H9 (cell line): ENCODE data around the gene EPM2A. TPM values are rescaled to one million over a fixed set of nuclear protein-coding genes. Genes with fewer than 3 reads are reported as not detected.

Experiments used
- DNase-seq: peaks from one replicate; pipeline ENCODE4 v3.0.0-alpha.2; 2017
- H2AFZ ChIP-seq: one replicate; pipeline ENCODE4 v1.6.1; 2013; ENCODE audit warnings: mild to moderate bottlenecking, low read length, control low read depth, moderate library complexity
- H2AK5ac ChIP-seq: 2 replicates; pipeline ENCODE4 v1.6.1; 2013; ENCODE audit warnings: low read length, control low read depth, mixed read lengths; ENCODE audit not compliant: insufficient read length
- H2BK120ac ChIP-seq: one replicate; pipeline ENCODE4 v1.6.1; 2013; ENCODE audit warnings: low read depth, mild to moderate bottlenecking, low read length, control low read depth, inconsistent platforms; ENCODE audit not compliant: poor library complexity, severe bottlenecking
- H2BK12ac ChIP-seq: 2 replicates; pipeline ENCODE4 v1.6.1; 2013; ENCODE audit warnings: low read length, control low read depth, mixed read lengths, low read depth; ENCODE audit not compliant: insufficient read length
- H2BK15ac ChIP-seq: 2 replicates; pipeline ENCODE4 v1.6.1; 2013; ENCODE audit warnings: low read depth, low read length, control low read depth
- H2BK20ac ChIP-seq: one replicate; pipeline ENCODE4 v1.6.1; 2013; ENCODE audit warnings: low read depth, mild to moderate bottlenecking, low read length, control low read depth, inconsistent platforms; ENCODE audit not compliant: poor library complexity, severe bottlenecking
- H2BK5ac ChIP-seq: 2 replicates; pipeline ENCODE4 v1.6.1; 2013; ENCODE audit warnings: low read length, control low read depth, mixed read lengths; ENCODE audit not compliant: insufficient read length
- H3K14ac ChIP-seq: 2 replicates; pipeline ENCODE4 v1.6.1; 2013; ENCODE audit warnings: low read length, control low read depth; ENCODE audit not compliant: insufficient read depth
- H3K18ac ChIP-seq: 2 replicates; pipeline ENCODE4 v1.6.1; 2013; ENCODE audit warnings: low read depth, mild to moderate bottlenecking, mixed read lengths, low read length, control low read depth; ENCODE audit not compliant: insufficient read length
- H3K23ac ChIP-seq: 2 replicates; pipeline ENCODE4 v1.6.1; 2013; ENCODE audit warnings: low read length, control low read depth, mixed read lengths, low read depth; ENCODE audit not compliant: insufficient read length
- H3K23me2 ChIP-seq: 2 replicates; pipeline ENCODE4 v1.6.1; 2013; ENCODE audit warnings: low read depth, mild to moderate bottlenecking, mixed read lengths, low read length, control low read depth; ENCODE audit not compliant: insufficient read length, poor library complexity, severe bottlenecking
- H3K27ac ChIP-seq: 2 replicates; pipeline ENCODE4 v1.5.1; 2013; ENCODE audit warnings: low read length, control low read depth, mixed read lengths, low read depth; ENCODE audit not compliant: insufficient read length
- H3K27me3 ChIP-seq: 2 replicates; pipeline ENCODE4 v1.6.1; 2013; ENCODE audit warnings: low read length, control low read depth, inconsistent platforms; ENCODE audit not compliant: insufficient read depth
- H3K4ac ChIP-seq: 2 replicates; pipeline ENCODE4 v1.6.1; 2013; ENCODE audit warnings: low read depth, mild to moderate bottlenecking, control low read depth, inconsistent platforms, low read length, moderate library complexity
- H3K4me1 ChIP-seq: 2 replicates; pipeline ENCODE4 v1.6.1; 2013; ENCODE audit warnings: low read length, control low read depth, inconsistent platforms; ENCODE audit not compliant: insufficient read depth
- H3K4me2 ChIP-seq: 2 replicates; pipeline ENCODE4 v1.6.1; 2013; ENCODE audit warnings: low read length, control low read depth, mixed read lengths; ENCODE audit not compliant: insufficient read length, insufficient read depth
- H3K56ac ChIP-seq: 2 replicates; pipeline ENCODE4 v1.6.1; 2013; ENCODE audit warnings: low read depth, mild to moderate bottlenecking, mixed read lengths, low read length, control low read depth; ENCODE audit not compliant: insufficient read length
- H3K79me1 ChIP-seq: 2 replicates; pipeline ENCODE4 v1.6.1; 2013; ENCODE audit warnings: low read depth, mild to moderate bottlenecking, moderate library complexity, low read length, control low read depth, inconsistent platforms; ENCODE audit not compliant: insufficient read depth, poor library complexity, severe bottlenecking
- H3K79me2 ChIP-seq: 2 replicates; pipeline ENCODE4 v1.6.1; 2013; ENCODE audit warnings: low read length, control low read depth, inconsistent platforms; ENCODE audit not compliant: insufficient read depth
- H3K9ac ChIP-seq: 2 replicates; pipeline ENCODE4 v1.6.1; 2013; ENCODE audit warnings: low read length, control low read depth, mixed read lengths; ENCODE audit not compliant: insufficient read length; ENCODE audit errors: extremely low read depth
- H3K9me3 ChIP-seq: one replicate; pipeline ENCODE4 v1.6.1; 2013; ENCODE audit warnings: low read depth, low read length, inconsistent platforms; ENCODE audit not compliant: control insufficient read depth
- H3T11ph ChIP-seq: one replicate; pipeline ENCODE4 v1.6.1; 2013; ENCODE audit warnings: mild to moderate bottlenecking, low read length, control low read depth, inconsistent platforms
- H4K20me1 ChIP-seq: one replicate; pipeline ENCODE4 v1.6.1; 2013; ENCODE audit not compliant: control insufficient read depth, insufficient read length, insufficient read depth
- H4K5ac ChIP-seq: 2 replicates; pipeline ENCODE4 v1.6.1; 2013; ENCODE audit warnings: low read depth, mild to moderate bottlenecking, mixed read lengths, low read length, control low read depth; ENCODE audit not compliant: insufficient read length
- H4K8ac ChIP-seq: replicated peaks from 2 replicates; pipeline ENCODE4 v1.6.1; 2013; ENCODE audit warnings: low read length, control low read depth, mixed read lengths, low read depth; ENCODE audit not compliant: insufficient read length
- H4K91ac ChIP-seq: 2 replicates; pipeline ENCODE4 v1.6.1; 2013; ENCODE audit warnings: low read depth, mild to moderate bottlenecking, moderate library complexity, mixed read lengths, low read length, control low read depth; ENCODE audit not compliant: insufficient read length
- H3K27ac Mint-ChIP-seq, 3 experiments: 2 replicates in 2 of 3; 3 replicates in 1 of 3; pipeline ENCODE4 v1.8.0; 2020 to 2021; ENCODE audit warnings: mixed read lengths in 3 of 3, mild to moderate bottlenecking in 1 of 3, moderate library complexity in 1 of 3
- H3K27me3 Mint-ChIP-seq: 2 replicates; pipeline ENCODE4 v1.8.0; 2021; ENCODE audit warnings: low read depth, mild to moderate bottlenecking, moderate library complexity, mixed read lengths
- H3K36me3 Mint-ChIP-seq, 3 experiments: 2 replicates in 2 of 3; 3 replicates in 1 of 3; pipeline ENCODE4 v1.8.0; 2020 to 2021; ENCODE audit warnings: low read depth in 3 of 3, mixed read lengths in 3 of 3; ENCODE audit not compliant: insufficient read depth in 1 of 3
- H3K4me1 Mint-ChIP-seq, 2 experiments: 2 replicates each; pipeline ENCODE4 v1.8.0; 2020; ENCODE audit warnings: mixed read lengths in 2 of 2
- H3K4me3 Mint-ChIP-seq, 2 experiments: 2 replicates in 1 of 2; 3 replicates in 1 of 2; pipeline ENCODE4 v1.8.0; 2020 to 2021; ENCODE audit warnings: mild to moderate bottlenecking in 2 of 2, mixed read lengths in 2 of 2, moderate library complexity in 1 of 2
- H3K9me3 Mint-ChIP-seq, 2 experiments: 2 replicates in 1 of 2; 3 replicates in 1 of 2; pipeline ENCODE4 v1.8.0; 2020; ENCODE audit warnings: mild to moderate bottlenecking in 2 of 2, mixed read lengths in 2 of 2, moderate library complexity in 1 of 2
- CTCF ChIP-seq: fragments of 200-600 bp; sonication (generic); conservative IDR thresholded peaks from 3 replicates; pipeline ENCODE4 v1.8.0; 2021; ENCODE audit warnings: antibody characterized with exemption, mild to moderate bottlenecking
- WGBS: extraction: QIAGEN DNeasy Blood & Tissue Kit; methylation state at CpG from one replicate; pipeline ENCODE4 v1.1.7; 2013; ENCODE audit warnings: missing lambda C conversion rate, low lambda C conversion rate, mixed read lengths; ENCODE audit not compliant: insufficient read length; ENCODE audit errors: extremely low coverage; 5-methylcytosine and 5-hydroxymethylcytosine counted together
- total RNA-seq: library from RNA; stranded (reverse); gene quantifications from 2 replicates; pipeline ENCODE4 v1.2.1, GENCODE V29; 2021

EPM2A gene
- total RNA-seq, 1 experiment from 2014 or later = 8.2 TPM

- no CpG with 5 or more reads among the region's 2 CpGs for WGBS
- Histone ChIP-seq H3K4me1 (no peaks in the 10 kb centered on the region), H4K8ac (no peak overlapping the region), H3K27me3 (no peaks in the 10 kb centered on the region), H4K5ac (no peak overlapping the region), H3K23me2 (no peaks in the 10 kb centered on the region), H3K4me2 (no peak overlapping the region), H2BK12ac (no peak overlapping the region), H4K20me1 (no peaks in the 10 kb centered on the region), H3T11ph (no peak overlapping the region), H3K79me2 (no peaks in the 10 kb centered on the region), H2BK120ac (no peak overlapping the region), H2AFZ (no peak overlapping the region), H3K9ac (no peak overlapping the region), H3K4ac (no peak overlapping the region), H3K18ac (no peak overlapping the region), H2AK5ac (no peak overlapping the region), H4K91ac (no peak overlapping the region), H3K56ac (no peak overlapping the region), H3K14ac (no peak overlapping the region), H2BK5ac (no peak overlapping the region), H3K9me3 (peaks cover 11% of the 10 kb centered on the region), H2BK15ac (no peak overlapping the region), H3K27ac (no peak overlapping the region), H2BK20ac (no peak overlapping the region), H3K23ac (no peak overlapping the region), H3K79me1 (no peaks in the 10 kb centered on the region)
- no peak for DNase-seq
- H3K9me3 Mint-ChIP-seq = peaks cover 26 to 32% of the 10 kb centered on the region in 2 experiments
- H3K4me3 Mint-ChIP-seq = no peak overlapping the region
- H3K27ac Mint-ChIP-seq = no peak overlapping the region
- peaks cover 21 to 32% (median 30%) of the 10 kb centered on the region in 3 experiments for H3K36me3 Mint-ChIP-seq
- H3K27me3 Mint-ChIP-seq = no peaks in the 10 kb centered on the region
- no peak for TF ChIP-seq CTCF
- H3K4me1 Mint-ChIP-seq = no peaks in the 10 kb centered on the region
Observed at GRCh38 chr6:145714731-145715130, 20.6 kb downstream of the EPM2A start.
